Activated CD8-positive, alpha-beta T cell treated with anti-CD3 and anti-CD28 coated beads for 36 hours (primary cell): ENCODE measurements around the gene ANP32A. TPM values are rescaled to one million over a fixed set of nuclear protein-coding genes. Genes with fewer than 3 reads are reported as not detected.

Experiments
- ATAC-seq: fragments of 200-7000 bp; cut with Tn5 transposase; one replicate; pipeline ENCODE4 v1.10.0; 2021; ENCODE audit warnings: mild to moderate bottlenecking, moderate library complexity
- CTCF ChIA-PET: fragments of 350-600 bp; sonication (Branson Sonifier 250); formaldehyde crosslinking; loops from one replicate; lab custom pipeline; 2021; ENCODE audit warnings: antibody characterized with exemption; lab: Charles Lee
- POLR2A ChIA-PET: fragments of 350-600 bp; sonication (Branson Sonifier 250); formaldehyde crosslinking; loops from one replicate; lab custom pipeline; 2021; ENCODE audit warnings: antibody characterized with exemption; lab: Charles Lee
- DNase-seq: peaks from one replicate; pipeline ENCODE4 v3.0.0-alpha.2; 2020
- H3K27ac Mint-ChIP-seq: one replicate; pipeline ENCODE4 v1.8.0; 2021; ENCODE audit warnings: mild to moderate bottlenecking, mixed read lengths
- H3K27me3 Mint-ChIP-seq: one replicate; pipeline ENCODE4 v1.8.0; 2021; ENCODE audit warnings: mixed read lengths
- H3K36me3 Mint-ChIP-seq: one replicate; pipeline ENCODE4 v1.8.0; 2021; ENCODE audit warnings: low read depth, mixed read lengths
- H3K4me1 Mint-ChIP-seq: one replicate; pipeline ENCODE4 v1.8.0; 2021; ENCODE audit warnings: low read depth, mixed read lengths
- H3K4me3 Mint-ChIP-seq: one replicate; pipeline ENCODE4 v1.8.0; 2021; ENCODE audit warnings: mild to moderate bottlenecking, moderate library complexity, mixed read lengths
- H3K9me3 Mint-ChIP-seq: one replicate; pipeline ENCODE4 v1.8.0; 2021; ENCODE audit warnings: mixed read lengths
- intact Hi-C: fragments of 100-400 bp; cut with micrococcal nuclease; formaldehyde crosslinking; loops from one replicate; pipeline ENCODE4 v1.10.0; 2022
- total RNA-seq, 2 experiments: library from RNA; stranded (reverse); gene quantifications; one replicate each; pipeline ENCODE4 v1.2.3, GENCODE V29; 2021
- TF ChIP-seq, protein P1 (sequence below): fragments of 200-600 bp; IDR thresholded peaks from one replicate; pipeline ENCODE4 v1.8.0; 2022; ENCODE audit warnings: antibody characterized with exemption, mild to moderate bottlenecking

Gene ANP32A
- total RNA-seq, 2 experiments from 2014 or later = 239 to 246 TPM

DNA sequence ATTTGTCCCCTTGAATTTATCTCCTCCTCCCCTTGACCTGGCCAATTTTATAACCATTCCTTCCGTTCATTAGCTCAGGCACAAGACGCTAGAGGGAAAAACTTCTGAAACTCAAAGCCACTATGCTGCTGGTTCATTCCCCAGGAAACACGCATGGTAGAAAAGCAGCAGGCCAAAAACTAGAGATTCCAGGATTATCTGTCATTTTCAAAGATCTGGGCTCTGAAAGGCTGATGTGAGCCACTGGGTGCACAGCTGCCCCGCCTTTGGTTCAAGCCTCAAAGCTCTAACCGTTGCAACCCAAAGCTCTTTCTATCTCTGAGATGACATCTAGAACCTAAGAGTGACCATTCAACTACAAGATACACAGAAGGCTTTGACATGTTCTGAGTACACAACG is 6.1 kb downstream of the ANP32A start:
- no peaks in the 10 kb centered on the region for H3K9me3 Mint-ChIP-seq
- no peaks in the 10 kb centered on the region for H3K27me3 Mint-ChIP-seq
- peak overlapping the region; percentile 24 for H3K27ac Mint-ChIP-seq
- H3K36me3 Mint-ChIP-seq = peaks cover 51% of the 10 kb centered on the region
- no peak for DNase-seq
- H3K4me1 Mint-ChIP-seq = peaks cover 64% of the 10 kb centered on the region
- CTCF ChIA-PET = interaction anchor here (1.6 to 3.7 kb wide), 2 partner anchors 30 to 61 kb away, joined by 4 to 19 read pairs; no protein-coding TSS in a partner anchor
- H3K4me3 Mint-ChIP-seq = no peak overlapping the region
- TF ChIP-seq, protein P1, sequence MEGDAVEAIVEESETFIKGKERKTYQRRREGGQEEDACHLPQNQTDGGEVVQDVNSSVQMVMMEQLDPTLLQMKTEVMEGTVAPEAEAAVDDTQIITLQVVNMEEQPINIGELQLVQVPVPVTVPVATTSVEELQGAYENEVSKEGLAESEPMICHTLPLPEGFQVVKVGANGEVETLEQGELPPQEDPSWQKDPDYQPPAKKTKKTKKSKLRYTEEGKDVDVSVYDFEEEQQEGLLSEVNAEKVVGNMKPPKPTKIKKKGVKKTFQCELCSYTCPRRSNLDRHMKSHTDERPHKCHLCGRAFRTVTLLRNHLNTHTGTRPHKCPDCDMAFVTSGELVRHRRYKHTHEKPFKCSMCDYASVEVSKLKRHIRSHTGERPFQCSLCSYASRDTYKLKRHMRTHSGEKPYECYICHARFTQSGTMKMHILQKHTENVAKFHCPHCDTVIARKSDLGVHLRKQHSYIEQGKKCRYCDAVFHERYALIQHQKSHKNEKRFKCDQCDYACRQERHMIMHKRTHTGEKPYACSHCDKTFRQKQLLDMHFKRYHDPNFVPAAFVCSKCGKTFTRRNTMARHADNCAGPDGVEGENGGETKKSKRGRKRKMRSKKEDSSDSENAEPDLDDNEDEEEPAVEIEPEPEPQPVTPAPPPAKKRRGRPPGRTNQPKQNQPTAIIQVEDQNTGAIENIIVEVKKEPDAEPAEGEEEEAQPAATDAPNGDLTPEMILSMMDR = no peak
- intact Hi-C loops = no loop called here
- ATAC-seq = no peak
- POLR2A ChIA-PET = interaction anchor here (1.3 to 6.0 kb wide), 3 partner anchors 8 to 20 kb away, joined by 5 to 51 read pairs (median 33); no protein-coding TSS in a partner anchor

DNA sequence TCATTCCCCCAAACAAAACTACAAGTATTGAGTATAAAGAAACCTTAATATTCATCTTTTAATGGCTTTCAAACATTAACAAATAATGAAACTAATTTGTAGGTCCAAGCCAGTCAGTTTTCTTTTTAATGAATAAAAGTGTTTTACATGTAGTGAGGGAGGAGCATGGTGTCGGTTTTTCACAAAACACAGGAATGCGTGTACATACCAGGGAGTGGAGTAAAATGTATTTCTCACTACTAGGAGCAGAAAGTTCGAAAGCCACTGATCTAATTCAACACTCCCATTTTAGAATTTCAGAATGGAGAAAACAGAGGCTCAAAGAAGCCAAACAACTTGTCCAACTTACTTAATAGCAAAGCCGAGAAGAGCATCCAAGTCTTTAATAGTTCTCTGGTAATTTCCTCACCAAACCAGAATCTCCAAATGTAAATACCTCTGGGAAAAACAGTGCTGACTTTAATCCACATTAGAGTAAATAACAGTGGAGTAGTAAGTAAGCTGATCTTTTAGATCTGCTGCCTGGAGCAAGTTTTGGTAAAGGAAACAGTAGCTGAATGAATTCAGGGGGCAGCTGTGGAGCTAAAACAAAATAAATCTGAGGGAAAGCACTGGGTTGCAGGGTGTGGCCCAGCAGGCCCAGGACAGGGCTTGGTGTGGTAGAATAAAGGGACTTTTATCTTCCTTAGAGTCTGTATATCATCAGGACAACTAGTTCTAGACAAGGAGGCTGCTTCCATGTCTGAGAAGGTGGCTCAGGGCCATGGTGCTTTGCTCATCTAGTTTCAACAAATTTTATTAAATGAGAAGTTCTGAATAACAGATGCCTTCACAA is 7.9 kb downstream of the ANP32A start:
- H3K9me3 Mint-ChIP-seq = no peaks in the 10 kb centered on the region
- intact Hi-C loops = no loop called here
- CTCF ChIA-PET = interaction anchor here (1.2 kb wide), 1 partner anchor 63 kb away, joined by 3 read pairs; no protein-coding TSS in a partner anchor

DNA sequence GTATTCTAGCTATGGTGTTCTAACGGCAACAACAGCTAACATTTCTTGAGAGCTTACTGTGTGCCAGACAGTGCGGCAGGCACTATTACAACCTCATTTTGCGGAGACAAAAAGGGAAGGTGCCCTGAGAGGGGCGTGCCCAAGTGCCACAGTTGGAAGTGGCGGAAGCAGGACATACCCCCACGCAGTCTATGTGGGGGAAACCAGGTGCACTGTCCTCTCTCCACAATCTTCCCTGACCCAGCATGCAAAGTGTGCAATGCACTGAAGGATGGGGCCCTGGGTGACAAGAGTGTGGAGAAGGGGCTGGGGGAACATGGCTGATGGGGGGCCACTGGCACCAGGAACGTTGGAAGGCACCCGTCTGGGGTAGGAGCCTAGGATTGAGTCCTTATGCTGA is 8.6 kb downstream of the ANP32A start:
- Mint-ChIP-seq H3K4me3 (no peak overlapping the region), H3K4me1 (peaks cover 81% of the 10 kb centered on the region), H3K27ac (no peak overlapping the region), H3K36me3 (peaks cover 51% of the 10 kb centered on the region), H3K27me3 (no peaks in the 10 kb centered on the region), H3K9me3 (no peaks in the 10 kb centered on the region)
- intact Hi-C loops = no loop called here
- ChIA-PET CTCF (no interaction called here), POLR2A (interaction anchor here (0.7 kb wide), 1 partner anchor 17 kb away, joined by 4 read pairs; no protein-coding TSS in a partner anchor)
- ATAC-seq (no peak), DNase-seq (no peak)
- TF ChIP-seq, protein P1 = no peak

More for the DNA sequence above, 7.9 kb downstream of the ANP32A start:
- Mint-ChIP-seq H3K27me3 (no peaks in the 10 kb centered on the region), H3K27ac (peak overlapping the region; percentile 43), H3K36me3 (peaks cover 54% of the 10 kb centered on the region), H3K4me1 (peaks cover 79% of the 10 kb centered on the region), H3K4me3 (no peak overlapping the region)
- DNase-seq (no peak), ATAC-seq (no peak)
- POLR2A ChIA-PET = interaction anchor here (0.6 to 4.5 kb wide), 5 partner anchors 7 to 79 kb away, joined by 3 to 33 read pairs (median 3); no protein-coding TSS in a partner anchor
- TF ChIP-seq, protein P1 = no peak

DNA sequence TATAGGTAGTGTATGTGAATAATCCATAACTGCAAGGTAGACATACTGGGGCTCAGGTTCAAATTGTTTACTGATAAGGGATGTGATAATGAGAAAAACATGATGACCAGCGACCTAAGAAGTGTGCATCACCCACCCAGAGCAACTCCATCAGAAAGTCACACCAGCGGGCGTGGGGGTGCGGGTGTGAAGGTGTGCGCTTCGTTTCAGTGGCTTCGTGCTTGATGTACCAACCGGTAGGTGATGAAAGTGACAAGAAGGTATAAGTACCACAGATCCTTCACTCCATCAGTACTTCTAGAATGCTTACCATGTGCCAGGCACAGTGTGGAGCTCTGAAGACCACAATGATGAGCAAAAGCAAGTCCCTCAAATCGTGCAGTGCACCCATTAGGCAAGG is 11.2 kb downstream of the ANP32A start:
- no peaks in the 10 kb centered on the region for H3K27me3 Mint-ChIP-seq
- H3K27ac Mint-ChIP-seq = no peak overlapping the region
- TF ChIP-seq, protein P1 = no peak
- H3K4me1 Mint-ChIP-seq = peaks cover 79% of the 10 kb centered on the region
- ChIA-PET CTCF (interaction anchor here (1.1 kb wide), 1 partner anchor 14 kb away, joined by 3 read pairs; no protein-coding TSS in a partner anchor), POLR2A (interaction anchor here (0.9 kb wide), 1 partner anchor 11 kb away, joined by 3 read pairs; no protein-coding TSS in a partner anchor)
- H3K9me3 Mint-ChIP-seq = no peaks in the 10 kb centered on the region
- intact Hi-C loops = no loop called here
- no peak overlapping the region for H3K4me3 Mint-ChIP-seq
- peaks cover 49% of the 10 kb centered on the region for H3K36me3 Mint-ChIP-seq
- no peak for DNase-seq
- ATAC-seq = no peak
